ENCODE measurements around the gene TSNAX.

TSNAX gene

DNA sequence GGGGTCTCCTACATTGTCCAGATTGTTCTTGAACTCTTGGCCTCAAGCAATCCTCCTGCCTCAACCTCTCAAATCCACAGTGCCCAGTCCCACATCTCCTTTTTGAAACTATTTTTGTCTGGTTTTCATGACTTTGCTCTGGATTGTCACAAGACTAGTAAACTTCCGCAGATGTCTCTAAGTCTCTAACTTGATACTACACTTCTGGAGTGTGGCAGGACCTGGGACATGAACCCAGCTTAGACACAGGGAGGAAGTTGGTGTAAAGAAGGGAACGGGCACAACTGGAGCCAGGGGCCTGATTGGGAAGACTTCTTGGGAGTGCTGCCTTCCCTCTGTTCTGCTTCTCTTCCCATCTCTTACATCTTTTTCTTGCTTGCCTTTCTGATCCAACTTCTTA lies 81.9 kb downstream of the TSNAX start:
- H3K18ac ChIP-seq (ENCODE audit: low read depth in 1 of 2, low read length in 2 of 2): no peak overlapping the region
- no peak overlapping the region for H3K9ac ChIP-seq (ENCODE audit: low read length)
- no peak overlapping the region for H2BK5ac ChIP-seq (ENCODE audit: low read depth, low read length, poor library complexity, severe bottlenecking)
- H2BK15ac ChIP-seq (ENCODE audit: low read depth, poor library complexity, severe bottlenecking): no peak overlapping the region
- H2BK120ac ChIP-seq (ENCODE audit: low read depth, low read length): no peak overlapping the region
- H4K91ac ChIP-seq (ENCODE audit: low read length): no peak overlapping the region
- no peak overlapping the region for H3K23ac ChIP-seq (ENCODE audit: low read length in 2 of 2)
- peaks cover 4 to 6% of the 10 kb centered on the region in 2 experiments for H3K27me3 ChIP-seq (ENCODE audit: control insufficient read depth in 1 of 2, insufficient read depth in 1 of 2, low read length in 2 of 2)
- no peak overlapping the region for H2AFZ ChIP-seq (ENCODE audit: low read depth, low read length)
- no peak overlapping the region for H3K4me3 ChIP-seq (ENCODE audit: insufficient read depth in 1 of 2, low read depth in 1 of 2, low read length in 2 of 2)
- H4K8ac ChIP-seq (ENCODE audit: low read length): no peak overlapping the region
- H2BK12ac ChIP-seq (ENCODE audit: low read length in 2 of 2): no peak overlapping the region
- 54% methylated on average over 1 of the region's 2 CpGs for WGBS
- H3K14ac ChIP-seq (ENCODE audit: low read length in 2 of 2): no peak overlapping the region
- no peaks in the 10 kb centered on the region for H3K36me3 ChIP-seq (ENCODE audit: control insufficient read depth in 1 of 2, insufficient read depth in 2 of 2, low read depth in 1 of 2, low read length in 2 of 2)
- H3K4me2 ChIP-seq (ENCODE audit: low read length, poor library complexity, severe bottlenecking): no peak overlapping the region
- no peak overlapping the region for H3K4ac ChIP-seq (ENCODE audit: low read depth in 1 of 2, low read length in 2 of 2)
- no peaks in the 10 kb centered on the region for H3K9me3 ChIP-seq (ENCODE audit: control insufficient read depth, low read length)
- no peak overlapping the region for H3K27ac ChIP-seq (ENCODE audit: low read length, poor library complexity, severe bottlenecking)
- H2AK5ac ChIP-seq (ENCODE audit: low read length, severe bottlenecking): no peak overlapping the region
- H3K4me1 ChIP-seq (ENCODE audit: control insufficient read depth, insufficient read depth, low read depth, low read length): no peaks in the 10 kb centered on the region
- no peak for DNase-seq
- H3K79me1 ChIP-seq (replicated peaks; ENCODE audit: low read length, poor library complexity, severe bottlenecking): no peaks in the 10 kb centered on the region

DNA sequence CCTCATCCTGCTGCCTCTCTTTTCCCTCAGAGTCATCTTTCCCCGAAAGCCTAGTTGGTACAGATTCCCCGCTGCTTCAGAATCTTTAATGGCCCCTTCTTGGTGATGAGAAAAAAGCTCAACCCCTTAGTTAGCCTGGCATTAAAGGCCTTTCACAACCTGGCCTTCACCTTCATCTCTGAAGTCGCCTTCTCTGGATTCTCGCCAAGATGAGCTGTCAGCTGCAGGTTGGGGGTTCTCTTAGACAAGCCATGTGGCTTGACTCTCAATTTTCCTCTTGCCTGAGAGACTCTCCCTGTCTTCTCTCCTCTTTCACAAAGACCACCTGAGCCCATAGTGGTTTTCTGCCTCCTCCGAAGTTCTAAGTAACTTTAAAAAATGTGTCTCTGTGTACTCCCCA lies 82.6 kb downstream of the TSNAX start:
- H2AFZ ChIP-seq (ENCODE audit: low read depth, low read length): no peak overlapping the region
- DNase-seq: no peak
- H3K23ac ChIP-seq (ENCODE audit: low read length in 2 of 2): no peak overlapping the region
- H3K4me2 ChIP-seq (ENCODE audit: low read length, poor library complexity, severe bottlenecking): no peak overlapping the region
- no peak overlapping the region for H2BK12ac ChIP-seq (ENCODE audit: low read length in 2 of 2)
- no peak overlapping the region for H2AK5ac ChIP-seq (ENCODE audit: low read length, severe bottlenecking)
- no peaks in the 10 kb centered on the region for H3K9me3 ChIP-seq (ENCODE audit: control insufficient read depth, low read length)
- no peak overlapping the region for H3K18ac ChIP-seq (ENCODE audit: low read depth in 1 of 2, low read length in 2 of 2)
- H3K27me3 ChIP-seq (ENCODE audit: control insufficient read depth in 1 of 2, insufficient read depth in 1 of 2, low read length in 2 of 2): peaks cover 4 to 6% of the 10 kb centered on the region in 2 experiments
- no peak overlapping the region for H3K9ac ChIP-seq (ENCODE audit: low read length)
- H3K4ac ChIP-seq (ENCODE audit: low read depth in 1 of 2, low read length in 2 of 2): no peak overlapping the region
- 89% methylated on average over 5 of the region's 5 CpGs for WGBS
- no peak overlapping the region for H4K91ac ChIP-seq (ENCODE audit: low read length)
- H3K27ac ChIP-seq (ENCODE audit: low read length, poor library complexity, severe bottlenecking): no peak overlapping the region
- H2BK5ac ChIP-seq (ENCODE audit: low read depth, low read length, poor library complexity, severe bottlenecking): no peak overlapping the region
- H2BK15ac ChIP-seq (ENCODE audit: low read depth, poor library complexity, severe bottlenecking): no peak overlapping the region
- H3K36me3 ChIP-seq (ENCODE audit: control insufficient read depth in 1 of 2, insufficient read depth in 2 of 2, low read depth in 1 of 2, low read length in 2 of 2): no peaks in the 10 kb centered on the region
- H3K4me1 ChIP-seq (ENCODE audit: control insufficient read depth, insufficient read depth, low read depth, low read length): no peaks in the 10 kb centered on the region
- H3K14ac ChIP-seq (ENCODE audit: low read length in 2 of 2): no peak overlapping the region
- H3K4me3 ChIP-seq (ENCODE audit: insufficient read depth in 1 of 2, low read depth in 1 of 2, low read length in 2 of 2): no peak overlapping the region
- no peak overlapping the region for H4K8ac ChIP-seq (ENCODE audit: low read length)
- no peaks in the 10 kb centered on the region for H3K79me1 ChIP-seq (replicated peaks; ENCODE audit: low read length, poor library complexity, severe bottlenecking)
- H2BK120ac ChIP-seq (ENCODE audit: low read depth, low read length): no peak overlapping the region

DNA sequence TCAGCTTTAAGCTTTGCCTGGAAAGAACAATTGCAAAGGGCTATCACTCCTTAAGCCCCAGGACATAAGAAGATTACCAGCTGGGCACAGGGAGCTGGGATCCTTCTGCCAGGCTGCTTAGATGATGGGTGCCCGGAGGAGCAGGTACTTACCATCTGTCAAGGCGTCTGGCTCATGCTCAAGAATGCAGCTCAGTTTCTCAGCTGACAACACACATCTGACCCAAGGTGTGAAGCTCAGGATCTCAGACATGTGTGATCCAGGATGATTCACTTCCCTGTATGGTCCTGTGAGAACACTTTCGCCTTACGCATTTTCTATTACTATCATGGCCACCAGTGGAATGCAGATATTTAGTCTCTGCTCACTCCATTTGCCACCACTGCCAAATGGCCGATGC lies 83.4 kb downstream of the TSNAX start:
- no peak overlapping the region for H3K14ac ChIP-seq (ENCODE audit: low read length in 2 of 2)
- 94% methylated on average over 5 of the region's 5 CpGs for WGBS
- no peaks in the 10 kb centered on the region for H3K36me3 ChIP-seq (ENCODE audit: control insufficient read depth in 1 of 2, insufficient read depth in 2 of 2, low read depth in 1 of 2, low read length in 2 of 2)
- H2AFZ ChIP-seq (ENCODE audit: low read depth, low read length): no peak overlapping the region
- H2BK15ac ChIP-seq (ENCODE audit: low read depth, poor library complexity, severe bottlenecking): no peak overlapping the region
- H3K79me1 ChIP-seq (replicated peaks; ENCODE audit: low read length, poor library complexity, severe bottlenecking): no peaks in the 10 kb centered on the region
- peaks cover 4 to 6% of the 10 kb centered on the region in 2 experiments for H3K27me3 ChIP-seq (ENCODE audit: control insufficient read depth in 1 of 2, insufficient read depth in 1 of 2, low read length in 2 of 2)
- no peak overlapping the region for H2BK12ac ChIP-seq (ENCODE audit: low read length in 2 of 2)
- H3K9ac ChIP-seq (ENCODE audit: low read length): no peak overlapping the region
- H2BK120ac ChIP-seq (ENCODE audit: low read depth, low read length): no peak overlapping the region
- H4K8ac ChIP-seq (ENCODE audit: low read length): no peak overlapping the region
- no peak overlapping the region for H3K4me2 ChIP-seq (ENCODE audit: low read length, poor library complexity, severe bottlenecking)
- H3K18ac ChIP-seq (ENCODE audit: low read depth in 1 of 2, low read length in 2 of 2): no peak overlapping the region
- no peaks in the 10 kb centered on the region for H3K9me3 ChIP-seq (ENCODE audit: control insufficient read depth, low read length)
- no peak overlapping the region for H2BK5ac ChIP-seq (ENCODE audit: low read depth, low read length, poor library complexity, severe bottlenecking)
- no peak overlapping the region for H3K23ac ChIP-seq (ENCODE audit: low read length in 2 of 2)
- H3K4me1 ChIP-seq (ENCODE audit: control insufficient read depth, insufficient read depth, low read depth, low read length): no peaks in the 10 kb centered on the region
- no peak for DNase-seq
- H3K4ac ChIP-seq (ENCODE audit: low read depth in 1 of 2, low read length in 2 of 2): no peak overlapping the region
- H4K91ac ChIP-seq (ENCODE audit: low read length): no peak overlapping the region
- H2AK5ac ChIP-seq (ENCODE audit: low read length, severe bottlenecking): no peak overlapping the region
- no peak overlapping the region for H3K27ac ChIP-seq (ENCODE audit: low read length, poor library complexity, severe bottlenecking)
- no peak overlapping the region for H3K4me3 ChIP-seq (ENCODE audit: insufficient read depth in 1 of 2, low read depth in 1 of 2, low read length in 2 of 2)

DNA sequence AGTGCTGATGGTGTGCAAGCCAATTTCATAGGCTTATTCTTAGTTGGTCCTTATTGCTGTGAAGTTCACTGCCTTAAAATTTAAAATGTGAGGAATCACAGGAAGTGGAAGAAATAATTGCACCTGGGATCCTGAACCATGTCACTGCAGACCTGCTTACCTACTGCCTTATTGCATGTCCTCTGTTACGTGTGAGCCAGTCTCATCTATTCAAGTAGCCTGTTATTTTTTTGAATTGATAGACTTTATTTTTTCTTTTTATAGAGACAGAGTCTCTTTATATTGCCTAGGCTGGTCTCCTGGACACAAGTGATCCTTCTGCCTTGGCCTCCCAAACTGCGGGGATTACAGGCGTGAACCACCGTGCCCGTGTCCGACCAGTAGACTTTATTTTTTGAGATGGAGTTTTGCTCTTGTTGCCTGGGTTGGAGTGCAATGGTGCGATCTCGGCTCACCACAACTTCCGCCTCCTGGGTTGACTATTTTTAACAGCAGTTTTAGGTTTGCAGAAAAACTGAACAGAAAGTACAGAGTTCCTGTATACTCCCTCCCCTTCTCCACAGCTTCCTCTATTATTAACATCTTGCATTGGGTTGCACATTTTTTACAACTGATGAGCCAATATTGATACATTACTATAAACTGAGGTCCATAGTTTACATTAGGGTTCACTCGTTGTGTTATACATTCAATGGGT lies 84.1 kb downstream of the TSNAX start:
- no peak overlapping the region for H2AK5ac ChIP-seq (ENCODE audit: low read length, severe bottlenecking)
- H3K4me1 ChIP-seq (ENCODE audit: control insufficient read depth, insufficient read depth, low read depth, low read length): no peaks in the 10 kb centered on the region
- no peak overlapping the region for H3K9ac ChIP-seq (ENCODE audit: low read length)
- no peak overlapping the region for H2BK120ac ChIP-seq (ENCODE audit: low read depth, low read length)
- no peak overlapping the region for H3K14ac ChIP-seq (ENCODE audit: low read length in 2 of 2)
- 94% methylated on average over 7 of the region's 10 CpGs for WGBS
- no peak overlapping the region for H2BK12ac ChIP-seq (ENCODE audit: low read length in 2 of 2)
- no peak overlapping the region for H3K4me3 ChIP-seq (ENCODE audit: insufficient read depth in 1 of 2, low read depth in 1 of 2, low read length in 2 of 2)
- no peaks in the 10 kb centered on the region for H3K9me3 ChIP-seq (ENCODE audit: control insufficient read depth, low read length)
- H3K23ac ChIP-seq (ENCODE audit: low read length in 2 of 2): no peak overlapping the region
- H3K27ac ChIP-seq (ENCODE audit: low read length, poor library complexity, severe bottlenecking): no peak overlapping the region
- H2BK15ac ChIP-seq (ENCODE audit: low read depth, poor library complexity, severe bottlenecking): no peak overlapping the region
- H3K4me2 ChIP-seq (ENCODE audit: low read length, poor library complexity, severe bottlenecking): no peak overlapping the region
- peaks cover 4 to 6% of the 10 kb centered on the region in 2 experiments for H3K27me3 ChIP-seq (ENCODE audit: control insufficient read depth in 1 of 2, insufficient read depth in 1 of 2, low read length in 2 of 2)
- H4K8ac ChIP-seq (ENCODE audit: low read length): no peak overlapping the region
- no peak overlapping the region for H2BK5ac ChIP-seq (ENCODE audit: low read depth, low read length, poor library complexity, severe bottlenecking)
- no peak overlapping the region for H3K18ac ChIP-seq (ENCODE audit: low read depth in 1 of 2, low read length in 2 of 2)
- no peak overlapping the region for H4K91ac ChIP-seq (ENCODE audit: low read length)
- no peak for DNase-seq
- H3K36me3 ChIP-seq (ENCODE audit: control insufficient read depth in 1 of 2, insufficient read depth in 2 of 2, low read depth in 1 of 2, low read length in 2 of 2): no peaks in the 10 kb centered on the region
- H2AFZ ChIP-seq (ENCODE audit: low read depth, low read length): no peak overlapping the region
- no peak overlapping the region for H3K4ac ChIP-seq (ENCODE audit: low read depth in 1 of 2, low read length in 2 of 2)
- no peaks in the 10 kb centered on the region for H3K79me1 ChIP-seq (replicated peaks; ENCODE audit: low read length, poor library complexity, severe bottlenecking)

All from mesenchymal stem cell (in vitro differentiated cells and primary cell).